T-helper 17 cell (primary cell): Measurements from ENCODE around the gene XRRA1. TPM values are rescaled to one million over a fixed set of nuclear protein-coding genes. Genes with fewer than 3 reads are reported as not detected.
A peak's percentile ranks its signal among the peaks of the same experiment; 100 is the strongest.
"Not testable (repeated sequence)": the region's sequence is repeated elsewhere in the genome, so short reads cannot be mapped to it uniquely, and the experiment has no call there.

Experiments
- ATAC-seq: fragments of 150-1000 bp; cut with Tn5 transposase; 2 replicates; pipeline ENCODE4 v1.10.0; 2021; ENCODE audit warnings: mild to moderate bottlenecking, moderate library complexity
- DNase-seq, 3 donors: peaks; one replicate each; pipeline versions ENCODE4 v3.0.0 to v3.0.0-alpha.2; 2020 to 2021
- H3K9me3 ChIP-seq: one replicate; pipeline ENCODE4 v1.7.0; 2013; ENCODE audit warnings: low read length, mild to moderate bottlenecking; ENCODE audit not compliant: control insufficient read depth, poor library complexity, severe bottlenecking
- H3K27ac Mint-ChIP-seq: one replicate; pipeline ENCODE4 v1.8.0; 2022; ENCODE audit warnings: mild to moderate bottlenecking, moderate library complexity, mixed read lengths
- H3K27me3 Mint-ChIP-seq: one replicate; pipeline ENCODE4 v1.8.0; 2022; ENCODE audit warnings: mixed read lengths
- H3K36me3 Mint-ChIP-seq: one replicate; pipeline ENCODE4 v1.8.0; 2022; ENCODE audit warnings: low read depth, mixed read lengths
- H3K4me1 Mint-ChIP-seq: one replicate; pipeline ENCODE4 v1.8.0; 2022; ENCODE audit warnings: mild to moderate bottlenecking, mixed read lengths
- H3K4me3 Mint-ChIP-seq: one replicate; pipeline ENCODE4 v1.8.0; 2022; ENCODE audit warnings: mild to moderate bottlenecking, moderate library complexity, mixed read lengths
- total RNA-seq, 4 donors: library from RNA in 2 of 4; stranded (reverse) in 2 of 4; gene quantifications; one replicate each; pipeline ENCODE4 v1.2.3 and lab custom pipeline; 2022 to 2026

XRRA1 gene
- total RNA-seq, 2 donors from 2014 or later: 10.1 to 16.3 TPM

DNA sequence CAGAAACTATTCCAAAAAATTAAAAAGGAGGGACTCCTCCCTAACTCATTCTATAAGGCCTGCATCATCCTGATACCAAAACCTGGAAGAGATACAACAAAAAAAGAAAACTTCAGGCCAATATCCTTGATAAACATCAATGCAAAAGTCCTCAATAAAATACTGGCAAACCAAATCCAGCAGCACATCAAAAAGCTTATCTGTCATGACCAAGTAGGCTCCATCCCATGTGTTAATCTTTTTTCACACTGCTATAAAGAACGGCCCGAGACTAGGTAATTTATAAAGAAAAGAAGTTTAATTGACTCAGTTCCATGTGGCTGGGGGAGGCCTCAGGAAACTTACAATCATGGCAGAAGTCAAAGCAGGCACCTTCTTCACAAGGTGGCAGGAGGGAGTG lies 123.3 kb downstream of the XRRA1 start:
- not testable (repeated sequence) for ATAC-seq, H3K36me3 Mint-ChIP-seq, DNase-seq, H3K27ac Mint-ChIP-seq, H3K9me3 ChIP-seq, H3K27me3 Mint-ChIP-seq, H3K4me1 Mint-ChIP-seq, H3K4me3 Mint-ChIP-seq

DNA sequence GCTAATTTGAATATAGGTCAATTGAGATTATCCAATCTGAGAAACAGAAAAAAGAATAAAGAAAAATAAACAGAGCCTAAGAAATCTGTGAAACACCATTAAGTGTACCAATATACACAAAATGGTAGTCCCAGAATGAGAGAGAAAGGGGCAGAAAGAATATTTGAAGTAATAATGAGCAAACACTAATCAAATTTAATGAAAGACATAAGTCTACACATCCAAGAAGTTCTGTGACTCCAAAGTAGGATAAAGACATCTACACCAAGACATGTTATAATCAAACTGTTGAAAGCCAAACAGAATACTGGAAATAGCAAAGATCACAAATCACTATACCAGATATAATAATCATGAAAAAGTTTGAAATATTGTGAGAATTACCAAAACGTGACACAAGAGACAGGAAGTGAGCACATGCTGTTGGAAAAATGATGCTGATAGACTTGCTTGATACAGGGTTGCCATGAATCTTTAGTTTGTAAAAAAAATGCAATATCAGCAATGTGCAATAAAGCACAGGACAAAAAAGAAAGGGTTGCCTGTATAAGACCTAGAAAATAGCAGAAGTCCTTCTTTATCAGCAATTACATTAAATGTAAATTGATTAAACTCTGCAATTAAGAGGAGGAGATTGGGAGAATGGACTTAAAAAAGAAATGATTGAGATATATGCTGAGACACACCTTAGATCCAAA lies 124.5 kb downstream of the XRRA1 start:
- Mint-ChIP-seq H3K27ac (no peak overlapping the region), H3K4me3 (no peak overlapping the region), H3K4me1 (peaks cover under 1% of the 10 kb centered on the region), H3K27me3 (no peaks in the 10 kb centered on the region), H3K36me3 (peaks cover 7% of the 10 kb centered on the region)
- ATAC-seq: no peak
- peaks cover 4% of the 10 kb centered on the region for H3K9me3 ChIP-seq
- DNase-seq: no peak

DNA sequence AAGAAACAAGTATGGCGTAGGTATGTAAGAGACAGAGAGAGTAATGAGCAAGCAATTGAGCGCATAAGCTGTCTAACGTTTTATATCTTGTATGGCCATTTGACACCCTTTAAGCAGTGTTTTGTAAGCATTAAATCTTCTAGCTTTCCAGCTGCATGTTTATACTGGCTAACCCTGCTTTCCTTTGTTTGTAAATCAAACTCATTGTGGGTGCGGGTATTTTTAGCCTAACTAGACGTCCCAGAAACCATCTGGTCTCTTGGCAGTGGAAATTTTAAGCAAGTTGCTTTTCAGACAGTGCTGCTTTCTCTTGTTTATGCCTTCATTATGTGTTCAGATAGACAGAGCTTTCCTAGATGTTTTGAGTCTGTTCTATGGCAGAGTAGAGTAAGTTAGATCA lies 126.7 kb downstream of the XRRA1 start:
- H3K27ac Mint-ChIP-seq: no peak overlapping the region
- ATAC-seq: no peak
- no peaks in the 10 kb centered on the region for H3K27me3 Mint-ChIP-seq
- H3K4me1 Mint-ChIP-seq: peaks cover 13% of the 10 kb centered on the region
- DNase-seq: no peak
- H3K4me3 Mint-ChIP-seq: no peak overlapping the region
- H3K36me3 Mint-ChIP-seq: peaks cover 9% of the 10 kb centered on the region
- H3K9me3 ChIP-seq: peaks cover 2% of the 10 kb centered on the region

DNA sequence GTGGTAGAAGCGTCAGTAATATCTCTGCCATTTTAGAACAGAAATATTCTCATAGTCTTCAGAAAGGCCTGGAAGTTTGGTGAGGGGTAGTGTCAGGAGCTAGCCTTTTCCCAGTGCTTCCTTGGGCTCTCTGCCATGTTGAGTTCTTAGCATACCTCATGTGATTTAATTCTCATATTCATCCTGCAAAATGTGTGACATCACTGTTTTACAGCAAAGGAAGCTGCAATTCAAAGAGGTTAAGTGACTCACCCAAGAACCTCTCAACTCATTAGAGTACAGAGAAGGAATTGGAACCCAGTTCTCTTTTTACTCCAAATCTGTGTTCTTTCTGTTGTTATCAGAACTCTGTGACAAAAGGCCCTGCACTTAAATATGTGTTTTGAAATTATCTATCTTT lies 128.1 kb downstream of the XRRA1 start:
- H3K36me3 Mint-ChIP-seq: peaks cover 15% of the 10 kb centered on the region
- H3K4me1 Mint-ChIP-seq: peaks cover 20% of the 10 kb centered on the region
- H3K27me3 Mint-ChIP-seq: no peaks in the 10 kb centered on the region
- DNase-seq (no peak), ATAC-seq (no peak)
- H3K9me3 ChIP-seq: no peaks in the 10 kb centered on the region
- H3K4me3 Mint-ChIP-seq: no peak overlapping the region
- no peak overlapping the region for H3K27ac Mint-ChIP-seq

DNA sequence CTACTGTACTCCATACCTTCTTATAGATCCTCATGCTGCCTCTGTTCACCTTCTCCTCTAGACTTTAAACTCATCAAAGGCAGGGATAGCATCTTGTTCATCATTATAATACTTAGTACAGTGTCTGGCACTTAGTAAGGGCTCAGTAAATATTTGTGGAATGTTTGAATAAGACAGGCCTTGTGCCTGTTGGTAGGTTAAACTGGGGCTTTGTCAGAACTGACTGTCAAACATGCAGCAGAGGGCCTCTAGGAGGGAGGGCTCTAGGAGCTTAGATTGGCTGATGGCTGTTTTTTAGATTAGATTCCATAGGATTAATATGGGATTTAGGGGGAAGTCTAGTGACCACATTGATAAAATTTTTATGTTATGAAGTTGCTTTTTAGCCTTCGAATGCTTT lies 129.5 kb downstream of the XRRA1 start:
- H3K9me3 ChIP-seq: no peaks in the 10 kb centered on the region
- H3K27me3 Mint-ChIP-seq: no peaks in the 10 kb centered on the region
- DNase-seq (no peak), ATAC-seq (no peak)
- no peak overlapping the region for H3K4me3 Mint-ChIP-seq
- peak overlapping the region; percentile 10 for H3K27ac Mint-ChIP-seq
- peaks cover 13% of the 10 kb centered on the region for H3K36me3 Mint-ChIP-seq
- H3K4me1 Mint-ChIP-seq: peaks cover 20% of the 10 kb centered on the region

DNA sequence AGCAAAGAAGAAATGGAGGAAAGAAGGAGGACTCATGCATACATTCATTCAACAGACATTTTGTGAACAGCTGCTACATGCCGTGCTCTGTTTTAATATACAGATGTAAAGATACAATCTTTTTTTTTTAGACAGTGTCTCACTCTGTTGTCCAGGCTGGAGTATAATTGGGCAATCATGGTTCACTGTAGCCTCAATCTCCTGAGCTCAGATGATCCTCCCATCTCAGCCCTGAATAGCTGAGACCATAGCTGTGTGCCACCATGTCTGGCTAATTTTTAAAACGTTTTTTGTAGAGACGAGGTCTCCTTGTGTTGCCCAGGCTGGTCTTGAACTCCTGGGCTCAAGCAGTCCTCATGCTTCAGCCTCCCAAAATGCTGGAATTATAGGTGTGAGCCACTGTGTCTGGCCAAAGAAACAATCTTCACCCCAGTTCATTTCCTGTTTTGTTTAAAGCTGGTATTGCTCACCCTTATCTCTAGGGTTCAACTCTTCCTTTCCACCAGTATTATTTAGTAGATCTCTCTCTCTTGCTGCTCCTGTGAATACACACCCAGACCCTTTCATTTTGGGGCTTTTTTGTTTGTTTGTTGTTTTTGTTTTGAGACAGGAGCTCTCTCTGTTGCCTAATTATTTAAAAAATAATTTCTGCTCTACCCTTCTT lies 130.5 kb downstream of the XRRA1 start:
- ATAC-seq (no peak), DNase-seq (no peak)
- Mint-ChIP-seq H3K36me3 (peaks cover 13% of the 10 kb centered on the region), H3K4me1 (peaks cover 20% of the 10 kb centered on the region), H3K27ac (peak overlapping the region; percentile 10), H3K27me3 (no peaks in the 10 kb centered on the region), H3K4me3 (no peak overlapping the region)
- H3K9me3 ChIP-seq: no peaks in the 10 kb centered on the region

DNA sequence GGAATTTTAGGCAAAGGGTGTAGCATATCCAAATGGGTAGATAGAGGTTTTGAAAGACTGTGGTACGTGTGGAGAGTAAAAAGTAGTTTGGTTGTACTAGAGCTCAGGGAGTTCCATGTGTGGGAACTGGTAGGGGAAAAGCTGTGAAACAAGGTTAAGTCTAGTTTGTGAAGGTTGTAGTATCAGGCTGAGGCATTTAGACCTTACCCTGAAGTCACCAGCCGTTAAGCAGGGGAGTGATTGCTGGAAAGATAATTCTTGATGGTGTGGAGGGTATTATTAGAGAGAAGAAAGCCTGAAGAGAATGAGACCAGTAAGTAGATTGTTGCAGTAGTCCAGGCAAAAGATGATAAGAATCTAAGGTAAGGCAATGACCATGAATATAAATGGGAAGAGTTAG lies 132.2 kb downstream of the XRRA1 start:
- peaks cover 24% of the 10 kb centered on the region for H3K4me1 Mint-ChIP-seq
- DNase-seq (no peak), ATAC-seq (no peak)
- no peaks in the 10 kb centered on the region for H3K27me3 Mint-ChIP-seq
- peak overlapping the region; percentile 53 for H3K27ac Mint-ChIP-seq
- H3K9me3 ChIP-seq: no peaks in the 10 kb centered on the region
- peaks cover 19% of the 10 kb centered on the region for H3K36me3 Mint-ChIP-seq
- no peak overlapping the region for H3K4me3 Mint-ChIP-seq

DNA sequence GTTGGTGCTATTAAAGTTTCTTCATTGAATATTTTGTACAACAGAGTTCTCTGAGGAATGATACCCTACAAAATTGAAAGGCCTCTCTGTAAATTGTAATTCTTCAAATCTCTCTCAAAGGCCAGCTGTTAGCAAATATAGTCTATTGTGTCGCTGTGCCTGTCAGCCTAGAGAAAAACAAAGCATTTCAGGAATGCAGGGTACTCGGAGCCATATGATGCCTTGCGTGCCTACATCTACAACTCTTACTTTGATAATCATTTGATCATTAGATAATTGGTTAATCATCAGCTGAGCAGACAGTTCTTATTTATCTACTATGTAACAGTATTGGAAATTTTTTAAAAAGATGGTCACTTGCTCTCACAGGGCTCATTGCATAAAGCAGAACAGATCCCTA lies 132.9 kb downstream of the XRRA1 start:
- DNase-seq (no peak), ATAC-seq (no peak)
- Mint-ChIP-seq H3K27me3 (no peaks in the 10 kb centered on the region), H3K36me3 (peaks cover 19% of the 10 kb centered on the region), H3K27ac (peak overlapping the region; percentile 53), H3K4me3 (no peak overlapping the region), H3K4me1 (peaks cover 24% of the 10 kb centered on the region)
- H3K9me3 ChIP-seq: no peaks in the 10 kb centered on the region

DNA sequence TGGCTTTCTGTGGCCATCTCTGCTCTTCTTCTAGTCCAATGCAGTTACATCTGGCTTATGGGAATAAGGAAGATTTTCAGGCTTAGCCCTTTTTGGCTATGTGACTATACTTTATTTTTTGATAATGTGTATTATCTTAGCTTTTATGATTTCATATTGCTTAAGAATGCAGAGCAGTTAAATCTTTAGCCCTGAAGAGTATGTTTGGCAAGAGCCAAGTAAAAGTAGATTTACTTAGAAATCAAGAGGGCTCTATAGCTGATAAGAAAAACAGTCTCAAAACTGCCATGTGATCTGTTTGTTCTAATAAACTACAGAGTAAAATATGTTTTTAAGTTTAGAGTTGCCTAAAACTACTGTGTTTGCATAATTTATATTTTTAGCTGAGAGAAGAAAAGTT lies 139.1 kb downstream of the XRRA1 start:
- no peak for ATAC-seq
- Mint-ChIP-seq H3K27me3 (no peaks in the 10 kb centered on the region), H3K4me1 (peaks cover 13% of the 10 kb centered on the region), H3K36me3 (peaks cover 8% of the 10 kb centered on the region), H3K4me3 (no peak overlapping the region), H3K27ac (no peak overlapping the region)
- H3K9me3 ChIP-seq: no peaks in the 10 kb centered on the region
- no peak for DNase-seq

DNA sequence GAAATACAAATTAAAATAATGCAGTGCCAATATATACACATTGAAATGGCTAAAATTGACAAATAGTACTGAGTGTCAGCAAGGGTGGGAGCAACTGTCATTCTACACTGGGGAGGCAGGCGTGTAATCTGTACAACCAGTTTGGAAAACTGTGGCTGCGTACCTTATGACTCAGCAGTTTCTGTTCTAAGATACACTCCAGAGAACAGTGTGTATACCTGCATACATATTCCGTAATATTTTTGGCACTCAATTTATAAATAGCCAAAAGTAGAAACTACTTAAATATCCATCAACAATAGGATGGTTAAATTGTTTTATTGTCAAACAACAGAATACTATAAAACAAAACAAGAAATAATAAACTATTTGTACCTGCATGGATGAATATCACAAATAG lies 142.6 kb downstream of the XRRA1 start:
- Mint-ChIP-seq H3K4me1 (peaks cover 14% of the 10 kb centered on the region), H3K27ac (no peak overlapping the region), H3K36me3 (peaks cover 2% of the 10 kb centered on the region), H3K27me3 (no peaks in the 10 kb centered on the region), H3K4me3 (no peak overlapping the region)
- ATAC-seq: no peak
- no peak for DNase-seq
- no peaks in the 10 kb centered on the region for H3K9me3 ChIP-seq

DNA sequence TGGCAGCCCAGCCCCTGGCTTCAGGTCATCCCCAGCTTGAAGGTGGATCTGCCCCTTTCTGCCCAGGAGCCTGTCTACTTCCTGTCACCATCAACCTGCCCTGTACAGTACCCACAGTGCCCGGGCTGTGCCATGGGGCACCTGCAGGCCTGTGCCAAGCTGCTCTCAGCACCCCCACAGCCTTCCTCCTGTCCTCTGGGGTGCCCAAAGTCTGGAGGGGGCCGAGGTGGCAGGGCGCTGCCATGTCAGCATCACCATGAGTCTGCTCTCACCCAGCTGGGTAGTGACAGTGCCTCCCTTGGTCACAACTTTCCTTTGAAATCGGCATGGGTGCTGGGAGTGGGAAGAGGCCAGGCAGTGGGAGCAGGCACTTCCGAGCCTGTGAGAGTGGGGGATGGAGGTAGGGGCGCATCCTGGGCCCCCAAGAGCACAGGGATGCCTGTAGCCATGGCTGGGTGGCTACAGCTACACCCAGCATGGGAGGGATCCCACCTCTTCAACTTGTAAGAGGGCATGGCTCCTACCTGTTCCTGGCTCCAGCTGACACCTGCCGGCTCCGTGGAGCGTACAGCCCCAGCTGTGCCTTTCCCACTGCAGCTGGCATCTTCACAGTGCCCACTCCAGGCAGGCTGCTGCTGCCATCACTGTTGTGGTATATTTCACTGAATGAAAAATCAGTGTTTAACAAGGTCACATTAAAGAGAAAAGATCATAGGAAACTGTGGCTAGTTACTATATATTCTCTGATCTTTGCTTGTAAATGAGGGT lies 157.4 kb downstream of the XRRA1 start:
- Mint-ChIP-seq H3K4me1 (peaks cover 2% of the 10 kb centered on the region), H3K27me3 (no peaks in the 10 kb centered on the region), H3K36me3 (peaks cover 11% of the 10 kb centered on the region), H3K27ac (peak overlapping the region; percentile 37), H3K4me3 (no peak overlapping the region)
- no peak for ATAC-seq
- H3K9me3 ChIP-seq: no peaks in the 10 kb centered on the region
- no peak for DNase-seq
